HG03460 (cell line): ENCODE data around the gene RUNX1.
A peak's percentile ranks its signal among the peaks of the same experiment; 100 is the strongest.
"Not testable (repeated sequence)": the region's sequence is repeated elsewhere in the genome, so short reads cannot be mapped to it uniquely, and the experiment has no call there.

Experiments
- ATAC-seq: cut with Tn5 transposase; IDR thresholded peaks from one replicate; pipeline ENCODE4 v1.9.1; 2021; ENCODE audit not compliant: unreplicated experiment

RUNX1 gene

DNA sequence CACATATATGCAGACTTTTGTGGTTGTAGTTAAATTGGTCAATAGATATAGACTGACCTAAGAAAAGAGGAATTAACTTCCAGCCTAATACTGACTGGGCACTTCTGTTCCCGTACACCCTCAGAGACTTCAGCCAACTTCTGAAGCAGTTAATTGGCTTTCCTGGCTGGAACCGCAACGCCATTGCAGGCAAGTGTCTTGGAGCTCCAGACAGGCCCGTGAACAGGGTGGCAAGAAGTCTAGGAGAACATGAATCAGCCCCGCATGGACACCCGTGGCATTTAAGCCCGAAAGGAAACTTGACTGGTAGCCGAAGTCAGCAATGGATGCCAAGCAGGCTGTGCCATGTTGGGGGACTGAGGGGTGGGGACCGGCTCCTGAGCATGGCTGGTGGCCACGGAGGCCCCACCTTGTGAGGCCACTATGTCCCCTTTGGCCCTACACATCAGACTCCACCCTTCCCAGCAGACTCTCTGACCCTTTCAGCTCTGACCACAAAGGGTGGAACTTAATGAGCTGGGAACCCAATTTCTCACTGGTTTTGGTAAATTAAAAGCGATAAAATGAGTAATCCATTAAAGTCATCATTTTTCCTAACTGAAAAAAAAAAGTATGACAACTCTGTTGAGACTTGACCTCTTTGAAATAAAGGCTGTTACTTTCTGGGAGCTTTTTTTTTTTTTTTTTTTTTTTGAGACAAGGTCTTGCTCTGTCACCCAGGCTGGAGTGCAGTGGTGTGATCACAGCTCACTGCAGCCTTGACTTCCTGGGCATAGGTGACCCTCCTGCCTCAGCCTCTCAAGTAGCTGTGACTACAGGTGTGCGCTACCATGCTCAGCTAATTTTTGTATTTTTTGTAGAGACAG lies 54.1 kb downstream of the RUNX1 start:
- no peak for ATAC-seq

DNA sequence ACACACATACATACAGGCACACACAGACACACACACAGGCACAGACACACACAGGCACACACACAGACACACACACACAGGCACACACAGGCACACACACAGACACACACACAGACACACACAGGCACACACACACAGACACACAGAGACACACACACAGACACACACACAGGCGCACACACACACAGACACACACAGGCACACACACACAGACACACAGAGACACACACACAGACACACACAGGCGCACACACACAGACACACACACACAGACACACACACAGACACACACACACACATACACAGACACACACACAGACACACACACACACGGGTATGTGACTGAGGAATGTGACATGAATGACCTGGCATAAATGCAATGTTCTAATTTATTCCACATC lies 55.6 kb downstream of the RUNX1 start:
- ATAC-seq = not testable (repeated sequence)

GRCh38 chr21:34992736-34993398 lies 56.2 kb downstream of the RUNX1 start:
- ATAC-seq = no peak

- ATAC-seq = no peak
Observed at GRCh38 chr21:34992180-34992579, 56.9 kb downstream of the RUNX1 start.

DNA sequence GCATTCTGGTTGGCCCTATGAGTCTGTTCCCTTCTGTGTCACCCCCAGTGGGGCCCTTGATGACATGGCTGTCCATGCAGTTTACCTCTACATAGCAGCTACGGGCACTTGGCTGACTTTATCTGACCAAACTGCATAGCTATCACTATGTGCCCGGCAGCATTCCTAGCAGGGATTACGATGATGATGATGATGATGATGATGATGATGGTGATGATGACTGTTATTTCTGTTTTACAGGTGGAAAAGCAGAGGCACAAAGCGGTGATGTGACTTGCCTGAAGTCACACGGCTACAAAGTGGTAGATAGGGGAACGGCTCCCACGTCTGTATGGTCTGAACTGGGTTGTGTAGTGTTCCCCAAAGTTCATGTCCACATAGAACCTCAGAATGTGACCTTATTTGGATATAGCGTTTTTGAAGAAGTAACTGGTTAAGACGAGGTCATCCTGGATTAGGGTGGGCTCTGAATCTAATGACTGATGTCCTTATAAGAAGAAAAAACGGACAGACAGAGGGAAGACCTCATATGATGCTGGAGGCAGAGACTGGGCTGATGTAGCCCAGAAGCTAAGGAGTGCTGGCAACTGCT lies 57.6 kb downstream of the RUNX1 start:
- ATAC-seq = no peak

- ATAC-seq = no peak
Observed at GRCh38 chr21:34990842-34991241, 58.3 kb downstream of the RUNX1 start.

DNA sequence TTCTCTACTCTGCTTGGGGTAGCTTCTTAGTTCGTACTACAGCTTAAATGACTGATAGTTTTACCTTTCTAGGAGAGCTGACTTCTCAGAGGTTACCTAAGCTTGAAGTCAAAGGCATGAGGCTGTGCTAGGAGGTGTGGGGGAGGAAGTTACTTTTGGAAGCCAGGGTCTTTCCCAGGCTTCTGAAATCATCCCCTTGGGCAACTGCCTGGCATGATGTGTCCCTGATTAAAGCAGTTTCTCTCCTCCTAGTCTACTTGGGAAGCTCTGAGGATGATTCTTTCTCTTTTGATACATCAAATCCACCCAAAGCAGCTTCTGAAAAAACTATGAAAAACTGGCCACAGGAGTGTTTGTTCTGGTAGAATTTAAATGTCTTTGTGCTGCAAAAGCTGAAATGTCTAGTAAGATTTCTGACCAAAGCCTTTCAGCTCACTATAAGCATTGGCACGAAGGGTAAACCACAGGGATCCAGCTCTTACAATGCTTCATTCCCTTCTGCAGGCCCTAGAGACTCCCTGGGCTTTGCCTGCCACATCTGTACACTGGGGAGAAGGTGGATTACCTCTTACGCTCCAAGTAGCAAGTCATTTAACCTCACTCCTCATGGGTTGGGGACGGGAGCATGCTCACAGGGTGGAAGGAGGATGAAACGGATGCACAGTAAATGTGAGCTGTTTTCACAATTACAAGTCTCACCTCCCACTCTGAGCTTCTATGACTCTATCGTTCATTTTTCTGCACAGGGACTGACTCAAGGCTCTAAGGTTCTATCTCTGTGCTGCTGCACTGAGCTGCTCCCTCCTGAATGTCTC lies 59.6 kb downstream of the RUNX1 start:
- ATAC-seq = no peak

DNA sequence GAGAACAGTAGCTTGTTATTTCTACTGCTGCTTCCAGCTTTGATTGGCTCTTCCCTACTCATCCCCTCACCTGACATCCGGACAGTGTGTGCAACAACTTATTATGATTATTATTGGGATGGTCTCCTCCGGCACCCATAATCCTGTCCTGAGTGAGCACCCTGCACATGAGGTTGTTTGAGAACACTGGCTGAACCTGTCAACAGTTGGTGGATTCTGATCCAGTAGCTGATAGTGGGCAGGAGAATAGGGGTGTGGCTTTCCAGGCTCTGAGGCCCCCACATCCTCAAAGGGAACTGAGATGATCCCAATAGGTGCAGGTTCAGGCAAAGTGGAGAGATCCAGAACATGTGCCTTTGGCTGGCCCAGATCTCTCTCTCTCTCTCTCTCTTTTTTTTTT lies 60.5 kb downstream of the RUNX1 start:
- no peak for ATAC-seq

GRCh38 chr21:34988139-34988538 lies 61.0 kb downstream of the RUNX1 start:
- no peak for ATAC-seq

DNA sequence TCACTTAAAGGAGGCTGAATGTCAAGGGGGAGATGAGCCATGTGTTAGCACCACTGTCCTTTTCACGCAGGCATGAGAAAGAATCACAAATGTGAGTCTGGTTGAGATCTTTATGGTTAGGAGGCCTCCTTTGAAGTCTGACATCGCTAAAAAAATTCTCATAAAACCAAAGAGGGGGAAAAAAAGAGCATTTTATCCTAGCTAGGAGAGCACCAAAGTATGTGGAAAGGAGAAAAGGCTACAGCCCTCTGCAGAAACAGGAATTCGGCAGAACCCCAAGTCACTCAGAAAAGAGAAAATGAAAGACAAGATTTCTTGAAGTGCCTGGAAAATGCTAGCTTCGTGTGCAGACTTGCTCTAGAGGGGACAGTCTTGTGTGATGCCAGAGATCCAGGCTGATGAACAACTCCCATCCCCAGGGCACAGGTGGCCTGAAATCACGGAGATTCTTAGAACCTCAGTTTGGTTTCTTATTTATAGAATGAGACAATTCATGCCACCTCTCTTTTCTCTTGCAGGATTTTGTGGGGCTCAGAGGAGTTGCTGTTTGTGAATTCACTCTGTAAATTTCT lies 61.5 kb downstream of the RUNX1 start:
- ATAC-seq = peak; percentile 1

GRCh38 chr21:34986561-34987500 lies 62.3 kb downstream of the RUNX1 start:
- peak; percentile 69 for ATAC-seq

GRCh38 chr21:34984356-34985058 lies 64.6 kb downstream of the RUNX1 start:
- no peak for ATAC-seq

- no peak for ATAC-seq
Observed at GRCh38 chr21:34983680-34984086, 65.4 kb downstream of the RUNX1 start.

GRCh38 chr21:34981791-34982190 lies 67.3 kb downstream of the RUNX1 start:
- no peak for ATAC-seq

- ATAC-seq = no peak
Observed at GRCh38 chr21:34980423-34981115, 68.5 kb downstream of the RUNX1 start.

DNA sequence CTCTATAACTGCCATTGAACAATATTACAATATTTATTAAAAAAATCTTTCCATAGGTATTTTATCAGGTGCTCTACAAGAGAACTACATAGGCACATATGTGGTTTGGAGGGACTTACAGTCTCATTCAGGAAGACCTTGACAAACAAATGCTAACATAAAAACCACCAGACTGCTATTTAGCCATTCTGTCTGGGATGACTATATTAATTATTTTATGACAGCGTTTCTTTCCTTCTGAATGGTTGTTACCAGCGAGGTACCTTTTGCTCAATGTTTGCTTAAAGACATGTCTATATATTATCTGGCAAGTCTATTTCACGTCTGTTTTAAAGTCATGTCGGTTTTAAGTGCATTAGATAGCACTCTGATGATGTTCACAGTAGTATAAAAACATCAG lies 69.7 kb downstream of the RUNX1 start:
- ATAC-seq = no peak

DNA sequence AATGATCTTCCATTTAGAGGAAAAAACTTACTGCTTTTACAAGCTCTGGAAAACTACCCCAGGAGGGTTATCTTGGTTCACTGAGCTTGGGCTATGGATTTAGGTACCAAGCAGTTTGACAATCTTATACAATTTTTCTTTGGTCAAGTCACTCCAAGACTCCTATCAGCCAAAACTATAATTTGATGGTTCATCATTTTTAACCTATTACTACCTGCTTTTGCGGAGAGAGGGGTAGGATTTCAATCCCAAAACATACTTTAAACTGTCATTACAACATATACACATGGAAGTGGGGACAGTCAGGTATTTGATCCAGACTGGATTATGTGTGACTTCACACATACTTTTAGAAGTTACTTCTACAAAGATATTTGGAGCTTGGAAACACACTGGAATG lies 71.8 kb downstream of the RUNX1 start:
- no peak for ATAC-seq

GRCh38 chr21:34974162-34974981 lies 74.7 kb downstream of the RUNX1 start:
- peak; percentile 87 for ATAC-seq
